Colon (tissue), 2 donors: ENCODE measurements around the gene EIF4ENIF1.
"Not testable (repeated sequence)": the region's sequence is repeated elsewhere in the genome, so short reads cannot be mapped to it uniquely, and the experiment has no call there.

Source experiments
- FAIRE-seq: peaks from 2 replicates; lab custom pipeline; 2012; peaks lifted over from hg19 to GRCh38; lab: Jason Lieb, UNC
- donor health status: control.
- donor health status: control.

EIF4ENIF1 gene

GRCh38 chr22:31441652-31442051, 48.0 kb downstream of the EIF4ENIF1 start:
- FAIRE-seq, result no peak

- no peak for FAIRE-seq
These were observed 49.0 kb downstream of the EIF4ENIF1 start for GRCh38 chr22:31440681-31441080.

DNA sequence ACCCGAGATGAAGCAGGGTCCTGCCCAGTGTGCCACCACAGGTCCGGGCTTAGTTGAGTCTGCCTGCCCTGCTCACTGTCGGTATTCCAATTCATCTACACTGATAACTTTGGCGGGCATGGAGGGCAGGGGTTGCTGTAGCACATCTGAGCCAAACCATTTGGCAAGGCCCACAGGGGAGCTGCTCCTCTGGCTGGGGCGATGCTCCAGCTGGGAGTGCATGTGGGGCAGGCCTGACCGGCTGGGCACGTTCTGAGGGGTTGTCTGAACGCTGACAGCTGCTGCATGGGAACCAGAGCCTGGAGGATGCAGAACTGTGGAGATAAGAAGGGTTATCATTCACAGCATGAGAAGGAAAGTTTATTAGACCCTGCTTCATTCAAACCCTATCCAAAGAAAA, 49.8 kb downstream of the EIF4ENIF1 start:
- FAIRE-seq, result no peak

- no peak for FAIRE-seq
These were observed 53.5 kb downstream of the EIF4ENIF1 start for GRCh38 chr22:31436132-31436531.

DNA sequence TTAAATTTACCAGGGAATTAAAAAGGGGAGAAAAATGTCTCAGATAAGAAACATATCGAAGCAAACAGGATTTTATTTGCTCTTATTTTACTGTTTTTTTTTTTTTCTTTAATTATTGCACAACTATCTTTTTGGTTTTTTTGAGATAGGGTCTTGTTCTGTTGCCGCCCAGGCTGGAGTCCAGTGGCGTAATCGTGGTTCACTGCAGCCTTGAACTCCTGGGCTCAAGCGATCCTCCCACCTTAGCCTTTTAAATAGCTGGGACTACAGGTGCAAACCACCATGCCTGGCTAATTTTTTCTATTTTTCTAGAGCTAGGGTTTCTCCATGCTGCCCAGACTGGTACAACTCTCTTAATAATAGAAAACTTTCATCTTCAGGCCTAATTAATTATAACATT, 57.7 kb downstream of the EIF4ENIF1 start:
- FAIRE-seq, result no peak

GRCh38 chr22:31425331-31426050, 64.2 kb downstream of the EIF4ENIF1 start:
- no peak for FAIRE-seq

- FAIRE-seq, result not testable (repeated sequence)
These were observed 87.3 kb downstream of the EIF4ENIF1 start for GRCh38 chr22:31402350-31402749.

- FAIRE-seq, result no peak
These were observed 89.6 kb downstream of the EIF4ENIF1 start for GRCh38 chr22:31400023-31400397.

GRCh38 chr22:31399211-31400022, 90.2 kb downstream of the EIF4ENIF1 start, which contains the start of gene DRG1:
Gene DRG1 (plus strand): TSS chr22:31399604. CDS start chr22:31399684, 80 bp downstream.
- no peak for FAIRE-seq

GRCh38 chr22:31398231-31398630, 91.4 kb downstream of the EIF4ENIF1 start:
- no peak for FAIRE-seq

DNA sequence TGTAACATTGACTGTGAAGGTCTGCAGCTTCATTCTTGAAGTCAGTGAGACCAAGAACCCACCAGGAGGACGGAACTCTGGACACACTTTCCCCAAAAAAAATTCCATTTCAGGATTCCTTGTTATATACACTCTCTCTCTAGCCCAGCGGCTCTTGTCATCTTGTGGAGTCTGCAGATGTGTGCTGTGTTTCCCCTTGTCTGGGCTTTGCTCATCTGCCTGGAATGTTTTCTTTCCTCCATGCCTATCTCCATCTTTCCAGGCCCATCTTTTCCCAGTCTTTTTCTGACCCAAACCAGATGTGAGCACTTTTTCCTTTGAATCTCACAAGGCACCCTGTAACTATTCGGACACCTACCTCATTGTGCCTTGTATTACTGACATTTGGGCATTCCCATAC, 95.3 kb downstream of the EIF4ENIF1 start:
- FAIRE-seq, result no peak

DNA sequence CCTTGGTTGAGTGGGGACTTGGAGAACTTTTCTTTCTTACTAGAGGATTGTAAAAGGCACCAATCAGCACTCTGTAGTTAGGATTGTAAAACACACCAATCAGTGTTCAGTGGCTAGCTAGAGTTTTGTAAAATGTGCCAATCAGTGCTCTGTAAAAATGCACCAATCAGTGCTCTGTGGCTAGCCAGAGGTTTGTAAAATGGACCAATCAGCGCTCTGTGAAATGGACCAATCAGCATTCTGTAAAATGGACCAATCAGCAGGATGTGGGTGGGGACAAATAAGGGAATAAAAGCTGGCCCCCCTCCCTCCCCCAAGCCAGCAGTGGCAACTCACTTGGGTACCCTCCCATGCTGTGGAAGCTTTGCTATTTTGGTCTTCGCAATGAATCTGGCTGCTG, 95.7 kb downstream of the EIF4ENIF1 start:
- FAIRE-seq, result no peak
